GM12801 (cell line): ENCODE measurements around the gene BAK1.

Experiments
- TF ChIP-seq, protein P1 (sequence below): IDR thresholded peaks from one replicate; pipeline ENCODE4 v1.5.1; 2011; ENCODE audit warnings: control low read depth; ENCODE audit not compliant: insufficient read length; ENCODE audit errors: extremely low read depth

Gene BAK1

DNA sequence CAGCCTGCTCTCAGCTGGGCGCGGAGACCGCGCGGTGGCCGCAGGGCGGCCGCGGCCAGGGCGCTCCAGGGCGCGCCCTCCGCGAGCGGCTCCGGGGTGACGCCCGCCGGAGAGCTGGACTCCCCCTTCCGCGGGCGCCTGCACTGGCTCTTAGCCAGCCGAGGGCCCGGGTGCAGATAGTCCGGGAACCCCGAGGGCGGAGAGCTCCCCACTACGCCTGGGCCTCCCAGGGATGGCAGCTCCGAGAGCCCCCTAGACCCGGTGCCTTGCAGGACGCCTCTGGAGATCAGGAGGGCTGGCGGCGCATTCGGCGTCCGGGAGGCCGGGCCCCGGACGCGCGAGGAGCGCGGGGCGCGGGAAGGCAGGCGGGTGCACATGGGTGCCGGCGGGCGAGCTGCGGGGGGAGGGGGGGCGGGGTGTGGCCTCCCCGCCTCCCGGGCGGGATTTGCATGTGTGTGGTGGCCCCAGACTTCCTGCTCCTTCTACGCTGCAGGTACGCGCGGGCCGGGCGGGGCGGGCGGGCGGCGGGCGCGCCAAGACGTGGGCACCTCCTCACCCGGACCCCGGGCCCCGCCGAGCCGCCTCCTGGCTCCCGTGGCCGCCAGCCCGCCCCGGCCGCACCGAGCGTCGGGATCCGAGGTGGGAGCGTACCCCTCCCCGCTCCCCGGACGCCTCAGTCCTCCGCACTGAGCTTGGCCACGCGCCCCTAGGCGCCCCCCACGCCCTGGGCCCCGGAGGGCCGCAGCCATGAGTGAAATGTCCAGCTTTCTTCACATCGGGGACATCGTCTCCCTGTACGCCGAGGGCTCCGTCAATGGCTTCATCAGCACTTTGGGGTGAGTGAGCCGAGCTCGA is 41.0 kb upstream of the BAK1 start, which contains the start of gene ITPR3:
TSS of gene ITPR3 (plus strand) at position 467 of the 855 bp plus-strand sequence. CDS start at position 748, 281 bp downstream.
- TF ChIP-seq, protein P1, sequence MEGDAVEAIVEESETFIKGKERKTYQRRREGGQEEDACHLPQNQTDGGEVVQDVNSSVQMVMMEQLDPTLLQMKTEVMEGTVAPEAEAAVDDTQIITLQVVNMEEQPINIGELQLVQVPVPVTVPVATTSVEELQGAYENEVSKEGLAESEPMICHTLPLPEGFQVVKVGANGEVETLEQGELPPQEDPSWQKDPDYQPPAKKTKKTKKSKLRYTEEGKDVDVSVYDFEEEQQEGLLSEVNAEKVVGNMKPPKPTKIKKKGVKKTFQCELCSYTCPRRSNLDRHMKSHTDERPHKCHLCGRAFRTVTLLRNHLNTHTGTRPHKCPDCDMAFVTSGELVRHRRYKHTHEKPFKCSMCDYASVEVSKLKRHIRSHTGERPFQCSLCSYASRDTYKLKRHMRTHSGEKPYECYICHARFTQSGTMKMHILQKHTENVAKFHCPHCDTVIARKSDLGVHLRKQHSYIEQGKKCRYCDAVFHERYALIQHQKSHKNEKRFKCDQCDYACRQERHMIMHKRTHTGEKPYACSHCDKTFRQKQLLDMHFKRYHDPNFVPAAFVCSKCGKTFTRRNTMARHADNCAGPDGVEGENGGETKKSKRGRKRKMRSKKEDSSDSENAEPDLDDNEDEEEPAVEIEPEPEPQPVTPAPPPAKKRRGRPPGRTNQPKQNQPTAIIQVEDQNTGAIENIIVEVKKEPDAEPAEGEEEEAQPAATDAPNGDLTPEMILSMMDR = no peak

DNA sequence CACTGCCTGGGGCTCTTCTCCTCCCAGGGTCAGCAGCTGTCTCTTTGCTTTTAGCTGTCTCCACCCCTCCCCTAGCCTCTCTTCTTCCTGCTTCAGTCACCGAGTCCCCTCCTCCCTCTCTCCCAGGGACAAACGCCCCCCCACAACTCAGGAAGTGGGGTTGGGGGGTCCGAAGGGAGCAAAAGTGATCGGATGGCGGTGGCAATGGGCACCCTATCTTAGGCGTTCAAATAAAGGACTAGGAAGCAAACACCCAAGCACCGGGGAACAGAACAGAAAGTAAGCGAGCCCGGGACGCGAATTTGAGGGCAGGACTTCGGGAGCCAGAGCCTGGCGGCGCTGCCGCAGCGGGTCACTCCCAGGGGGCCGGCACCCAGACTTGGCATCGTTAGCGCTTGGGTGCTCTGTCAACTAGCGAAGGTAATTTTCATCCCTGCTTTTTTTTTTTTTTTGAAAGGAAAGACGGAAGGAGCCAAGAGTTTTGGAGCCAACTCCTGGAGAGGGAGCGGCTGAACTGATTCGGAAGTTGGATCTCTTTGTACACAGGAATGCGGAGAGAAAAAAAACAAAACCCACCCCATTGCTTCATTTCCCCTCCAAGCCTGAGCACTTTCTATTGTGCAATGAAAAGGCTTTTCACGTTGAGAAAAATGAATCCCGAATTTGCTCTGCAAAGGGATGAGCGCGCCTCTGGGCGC is 40.2 kb upstream of the BAK1 start:
- TF ChIP-seq, protein P1 = no peak

GRCh38 chr6:33619166-33619840 is 39.2 kb upstream of the BAK1 start:
- TF ChIP-seq, protein P1 = no peak

GRCh38 chr6:33616913-33617312 is 36.8 kb upstream of the BAK1 start:
- TF ChIP-seq, protein P1 = no peak

GRCh38 chr6:33616113-33616512 is 36.0 kb upstream of the BAK1 start:
- TF ChIP-seq, protein P1 = no peak

DNA sequence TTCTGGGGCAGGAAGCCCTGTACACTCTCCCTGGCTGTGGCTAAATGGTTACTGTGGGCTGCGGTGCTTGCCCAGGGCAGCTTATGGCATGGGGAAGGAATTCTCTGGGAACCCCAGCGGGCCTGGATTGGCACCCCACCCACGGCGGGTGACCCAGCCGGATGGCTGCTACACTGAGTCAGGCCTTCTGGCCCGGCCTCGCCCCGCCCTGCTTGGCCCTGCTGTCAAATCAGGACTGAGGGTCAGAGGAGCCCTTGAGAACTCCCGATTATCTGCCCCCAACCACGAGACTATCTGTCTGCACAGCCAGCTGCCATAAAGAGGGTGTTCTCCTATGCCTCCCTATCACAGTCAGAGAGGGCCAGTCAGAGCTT is 33.7 kb upstream of the BAK1 start:
- TF ChIP-seq, protein P1 = no peak

GRCh38 chr6:33613146-33613794 is 33.2 kb upstream of the BAK1 start:
- TF ChIP-seq, protein P1 = no peak
